HG02798 (cell line): ENCODE results near the gene EFHD2.
A peak's percentile ranks its signal among the peaks of the same experiment; 100 is the strongest.
"Not testable (repeated sequence)": the region's sequence is repeated elsewhere in the genome, so short reads cannot be mapped to it uniquely, and the experiment has no call there.

Experiments used
- ATAC-seq: cut with Tn5 transposase; IDR thresholded peaks from one replicate; pipeline ENCODE4 v1.9.1; 2021; ENCODE audit warnings: mild to moderate bottlenecking; ENCODE audit not compliant: unreplicated experiment, poor library complexity

The EFHD2 gene, protein sequence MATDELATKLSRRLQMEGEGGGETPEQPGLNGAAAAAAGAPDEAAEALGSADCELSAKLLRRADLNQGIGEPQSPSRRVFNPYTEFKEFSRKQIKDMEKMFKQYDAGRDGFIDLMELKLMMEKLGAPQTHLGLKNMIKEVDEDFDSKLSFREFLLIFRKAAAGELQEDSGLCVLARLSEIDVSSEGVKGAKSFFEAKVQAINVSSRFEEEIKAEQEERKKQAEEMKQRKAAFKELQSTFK

DNA sequence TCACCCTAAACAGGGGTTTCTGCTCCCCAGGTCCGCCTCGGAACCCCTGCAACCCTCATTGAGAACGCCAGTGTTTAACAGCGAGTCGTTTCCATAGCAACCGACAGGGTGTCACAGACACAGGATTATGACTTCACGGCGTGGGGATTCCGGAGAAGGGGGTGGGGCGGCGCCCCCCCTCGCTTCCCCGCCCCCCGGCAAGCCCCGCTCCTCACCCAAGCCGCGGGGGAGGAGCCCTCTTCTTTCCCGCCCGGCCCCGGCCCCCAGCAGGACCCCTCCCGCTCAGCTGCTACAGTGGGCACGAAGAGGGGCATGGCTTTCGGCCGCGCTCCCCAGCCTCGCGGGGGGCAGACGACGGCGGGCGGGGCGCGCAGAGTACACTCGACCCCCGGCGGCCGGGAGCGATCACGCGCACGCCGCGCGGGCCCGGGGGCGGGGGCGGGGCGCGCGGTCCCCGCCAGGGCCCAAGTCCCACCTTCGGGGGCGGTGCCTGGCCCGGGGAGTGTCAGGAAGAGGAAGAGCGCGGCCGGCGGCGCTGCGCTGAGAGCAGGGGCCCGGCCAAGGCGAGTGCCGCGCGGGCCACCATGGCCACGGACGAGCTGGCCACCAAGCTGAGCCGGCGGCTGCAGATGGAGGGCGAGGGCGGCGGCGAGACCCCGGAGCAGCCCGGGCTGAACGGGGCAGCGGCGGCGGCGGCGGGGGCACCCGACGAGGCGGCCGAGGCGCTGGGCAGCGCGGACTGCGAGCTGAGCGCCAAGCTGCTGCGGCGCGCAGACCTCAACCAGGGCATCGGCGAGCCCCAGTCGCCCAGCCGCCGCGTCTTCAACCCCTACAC is at the start of gene EFHD2:
TSS of gene EFHD2 (plus strand) at position 501 of the 835 bp plus-strand sequence. CDS start at position 585, 84 bp downstream.
- ATAC-seq = peak; percentile 87

DNA sequence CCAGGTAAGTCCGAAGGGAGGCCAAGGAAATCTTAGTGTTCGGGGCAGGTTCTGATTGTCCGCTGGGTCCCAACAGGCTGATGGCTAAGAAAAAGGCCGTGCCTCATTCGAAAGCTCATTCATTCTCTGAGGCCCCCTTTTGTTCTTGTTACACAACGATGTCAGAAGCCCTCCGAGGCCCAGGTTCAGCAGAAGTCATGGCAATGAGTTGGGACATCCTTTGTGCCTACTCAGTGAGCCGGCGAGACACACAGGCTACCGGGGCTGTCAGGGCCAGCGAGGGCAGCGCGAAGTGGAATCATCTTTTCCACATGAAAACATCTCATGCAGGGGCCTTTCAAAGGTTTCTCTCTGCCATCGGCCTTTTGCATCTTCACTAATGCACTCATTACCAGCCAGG is 49.0 kb upstream of the EFHD2 start:
- ATAC-seq = no peak

DNA sequence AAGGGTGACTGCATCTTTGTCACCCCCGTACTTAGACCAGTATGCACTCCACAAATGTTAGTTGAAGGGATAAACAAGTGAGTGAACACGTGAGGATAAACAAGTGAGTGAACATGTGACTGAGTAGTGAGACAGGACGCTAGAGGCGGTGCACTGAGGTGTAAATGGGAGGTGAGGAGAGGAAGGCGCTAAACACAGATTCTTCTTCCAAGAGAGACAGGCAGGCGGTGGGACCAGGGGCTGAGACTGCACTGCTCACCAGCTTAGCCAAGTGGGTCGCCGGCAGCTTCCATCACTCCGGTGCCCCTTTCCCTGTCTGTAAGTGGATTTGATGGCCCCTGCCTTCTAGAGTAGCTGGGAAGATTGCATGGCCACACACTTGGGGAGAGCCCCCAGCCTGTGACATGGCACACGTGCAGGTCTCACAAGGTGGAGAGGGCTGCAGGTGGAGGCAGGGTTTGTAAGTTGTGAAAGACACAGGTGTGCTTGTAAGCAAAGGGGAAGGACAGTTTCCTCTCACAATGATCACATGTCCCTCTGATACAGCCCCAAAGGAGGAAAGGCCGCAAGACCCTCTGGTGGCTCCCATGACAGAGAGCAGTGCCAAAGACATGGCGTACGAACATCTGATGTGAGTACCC is 47.5 kb upstream of the EFHD2 start:
- ATAC-seq = no peak

DNA sequence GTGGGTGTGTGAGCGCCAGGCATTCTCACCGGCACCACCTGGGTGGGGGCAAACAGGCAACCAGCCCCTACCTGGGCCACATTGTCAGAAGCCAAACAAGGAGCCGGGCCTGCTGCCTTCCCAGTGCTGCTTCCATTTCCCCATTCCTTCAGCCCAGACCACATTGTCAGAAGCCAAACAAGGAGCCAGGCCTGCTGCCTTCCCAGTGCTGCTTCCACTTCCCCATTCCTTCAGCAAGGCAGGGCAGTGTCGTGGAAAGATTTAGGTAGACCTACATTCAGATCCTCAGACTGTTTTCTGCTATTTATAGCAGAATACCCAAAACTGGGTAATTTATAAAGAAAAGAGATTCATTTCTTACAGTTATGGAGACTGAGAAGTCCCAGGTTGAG is 47.0 kb upstream of the EFHD2 start:
- ATAC-seq = no peak

DNA sequence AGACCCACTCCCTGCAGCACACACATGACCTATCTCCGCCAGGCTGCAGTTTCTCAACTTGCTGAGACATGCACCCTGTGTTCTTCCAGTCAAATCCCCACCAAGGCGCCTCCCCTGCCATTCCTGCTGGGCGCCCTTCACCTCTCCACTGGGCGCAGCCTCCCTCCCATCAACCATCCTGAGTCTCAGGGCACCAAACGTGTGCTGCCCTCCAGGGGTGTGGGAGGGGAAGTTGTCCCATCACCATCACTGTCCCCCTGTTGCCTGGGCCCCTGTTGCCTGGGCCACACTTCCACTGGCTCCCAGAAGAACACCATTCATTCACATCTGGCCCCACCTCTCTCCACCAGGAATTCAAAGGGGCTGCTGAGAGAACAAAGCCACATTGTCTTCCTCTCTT is 44.9 kb upstream of the EFHD2 start:
- no peak for ATAC-seq

DNA sequence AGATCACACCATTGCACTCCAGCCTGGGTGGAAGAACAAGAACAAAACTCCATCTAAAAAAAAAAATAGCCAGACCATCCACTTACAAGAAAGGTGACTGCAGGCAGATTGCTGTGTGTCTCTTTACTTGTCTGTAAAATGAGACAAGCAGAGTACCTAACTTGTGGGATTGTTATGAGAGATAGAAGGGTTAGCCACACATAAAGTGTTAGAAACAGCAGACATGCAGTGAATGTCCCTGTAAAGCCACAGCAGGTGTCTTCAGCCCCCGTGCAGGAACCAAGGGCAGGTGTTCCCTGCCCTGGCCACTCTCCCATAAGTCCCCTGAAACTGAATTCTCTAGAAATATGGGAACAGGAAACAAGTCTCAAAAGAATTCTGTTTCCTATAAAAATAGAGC is 40.8 kb upstream of the EFHD2 start:
- no peak for ATAC-seq

DNA sequence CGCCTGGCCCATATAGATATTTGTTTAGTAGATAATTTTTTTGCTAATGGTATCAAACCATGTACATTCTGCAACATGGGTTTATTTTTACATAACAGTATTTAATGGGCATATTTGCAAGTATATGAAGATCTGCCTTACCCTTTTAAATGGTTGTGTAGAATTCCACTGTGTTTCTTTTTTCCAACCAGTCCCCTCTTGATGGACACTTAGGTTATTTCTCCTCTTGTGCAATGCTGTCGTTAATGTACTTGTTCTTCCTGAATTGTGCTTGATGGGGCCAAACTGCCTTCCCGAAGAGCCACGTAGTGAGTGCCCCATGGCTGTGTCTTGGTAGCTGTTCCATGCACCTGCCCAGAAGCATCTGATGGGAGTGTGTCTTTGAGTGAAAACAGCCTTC is 39.4 kb upstream of the EFHD2 start:
- ATAC-seq = no peak

DNA sequence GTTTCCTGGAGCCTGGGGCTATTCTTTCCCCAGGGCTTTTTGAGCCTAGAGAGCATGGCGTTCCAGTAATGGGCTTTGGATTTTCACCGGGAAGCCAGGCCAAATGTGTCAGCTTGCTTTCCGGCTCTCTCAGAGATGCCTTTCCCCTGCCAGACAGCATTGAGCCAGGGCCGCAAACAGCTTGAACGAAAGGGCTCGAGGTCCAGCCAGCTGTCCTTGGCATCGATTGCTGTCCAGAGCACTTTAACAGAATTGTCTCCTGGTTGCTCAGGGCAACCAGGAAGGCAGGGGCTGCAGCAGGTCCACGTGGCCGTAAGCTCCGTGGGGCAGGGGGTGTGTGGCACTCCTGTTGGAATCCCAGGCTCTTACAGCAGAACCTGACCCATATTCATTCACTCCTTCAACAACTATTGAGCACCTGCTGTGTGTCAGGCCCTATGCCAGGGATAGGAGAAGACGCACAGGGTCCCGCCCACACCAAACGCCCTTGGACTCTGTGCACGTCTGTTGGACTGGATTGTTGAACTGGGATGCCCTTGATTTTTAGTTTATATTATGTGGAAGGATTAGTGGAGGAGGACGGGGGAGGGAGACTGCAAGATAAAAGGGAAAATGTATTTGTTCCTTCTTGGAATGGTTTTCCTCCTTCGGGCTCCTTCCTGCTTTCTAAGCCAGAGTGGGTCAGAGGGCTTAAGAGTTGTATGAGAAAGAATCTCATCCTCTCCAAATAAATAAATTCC is 38.7 kb upstream of the EFHD2 start:
- ATAC-seq = no peak

DNA sequence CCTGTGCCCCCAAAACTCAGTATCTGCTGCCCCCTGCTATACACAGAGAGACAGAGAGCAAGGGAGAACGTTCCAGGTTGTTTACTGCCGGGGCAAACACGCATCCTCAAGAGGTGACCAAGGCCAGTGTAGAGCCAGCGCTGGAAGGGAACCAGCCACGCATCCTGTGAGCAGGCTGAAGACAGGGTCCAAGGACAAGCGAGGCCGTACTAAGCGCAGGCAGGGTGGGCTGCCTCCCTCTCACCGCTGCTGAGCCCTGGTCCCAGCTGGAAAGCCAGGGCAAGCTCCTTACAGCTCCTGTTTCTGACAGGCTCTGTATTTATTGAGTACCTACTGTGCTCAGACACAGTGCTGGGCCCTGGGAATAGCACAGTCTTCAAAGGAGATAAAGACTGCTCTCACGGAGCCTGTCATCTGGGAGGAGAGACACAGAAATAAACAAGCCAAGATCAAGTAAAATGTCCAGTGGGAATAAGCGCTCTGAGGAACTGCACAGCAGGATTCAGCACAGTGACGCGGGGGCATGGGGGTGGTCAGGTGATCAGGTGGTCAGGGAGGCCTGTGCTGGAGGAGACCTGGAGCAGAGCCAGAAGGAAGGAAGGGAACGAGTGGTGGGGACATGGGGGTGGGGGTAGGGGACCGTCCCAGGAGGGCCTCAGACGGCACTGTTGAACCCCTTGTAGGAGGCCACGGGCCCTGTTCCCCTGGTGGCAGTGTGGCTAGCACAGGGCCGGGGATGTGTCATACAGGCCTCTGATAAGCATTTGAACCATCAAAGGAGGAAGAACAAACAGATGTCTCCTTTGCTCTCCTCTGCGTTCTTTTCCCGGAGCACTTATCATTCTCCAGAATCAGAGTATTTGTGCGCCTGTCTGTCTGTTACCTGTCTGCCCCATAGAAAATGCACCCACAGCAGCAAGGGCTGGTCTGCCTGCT is 37.8 kb upstream of the EFHD2 start:
- ATAC-seq = no peak

DNA sequence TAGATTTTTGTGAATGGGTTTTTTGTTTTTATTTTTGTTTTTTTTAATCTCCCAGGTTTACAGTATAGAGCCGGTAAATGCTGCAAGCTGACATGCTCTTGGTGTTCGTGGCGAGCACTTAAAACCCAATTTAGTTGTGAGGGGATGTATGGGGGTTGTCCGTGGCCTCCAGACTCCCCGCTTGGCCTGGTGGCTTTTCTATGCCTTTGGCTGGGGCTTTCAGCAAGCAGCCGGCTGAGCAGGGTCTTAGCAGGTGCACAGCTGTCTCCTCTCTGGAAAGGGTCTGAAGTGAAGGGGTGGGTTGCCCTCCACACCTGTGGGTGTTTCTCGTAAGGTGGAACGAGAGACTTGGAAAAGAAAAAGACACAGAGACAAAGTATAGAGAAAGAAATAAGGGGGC is 31.0 kb upstream of the EFHD2 start:
- no peak for ATAC-seq

DNA sequence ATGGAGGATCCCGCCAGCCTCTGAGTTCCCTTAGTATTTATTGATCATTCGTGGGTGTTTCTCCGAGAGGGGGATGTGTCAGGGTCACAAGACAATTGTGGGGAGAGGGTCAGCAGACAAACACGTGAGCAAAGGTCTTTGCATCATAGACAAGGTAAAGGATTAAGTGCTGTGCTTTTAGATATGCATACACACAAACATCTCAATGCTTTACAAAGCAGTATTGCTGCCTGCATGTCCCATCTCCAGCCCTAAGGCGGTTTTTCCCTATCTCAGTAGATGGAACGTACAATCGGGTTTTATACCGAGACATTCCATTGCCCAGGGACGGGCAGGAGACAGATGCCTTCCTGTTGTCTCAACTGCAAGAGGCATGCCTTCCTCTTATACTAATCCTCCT is 30.5 kb upstream of the EFHD2 start:
- not testable (repeated sequence) for ATAC-seq

DNA sequence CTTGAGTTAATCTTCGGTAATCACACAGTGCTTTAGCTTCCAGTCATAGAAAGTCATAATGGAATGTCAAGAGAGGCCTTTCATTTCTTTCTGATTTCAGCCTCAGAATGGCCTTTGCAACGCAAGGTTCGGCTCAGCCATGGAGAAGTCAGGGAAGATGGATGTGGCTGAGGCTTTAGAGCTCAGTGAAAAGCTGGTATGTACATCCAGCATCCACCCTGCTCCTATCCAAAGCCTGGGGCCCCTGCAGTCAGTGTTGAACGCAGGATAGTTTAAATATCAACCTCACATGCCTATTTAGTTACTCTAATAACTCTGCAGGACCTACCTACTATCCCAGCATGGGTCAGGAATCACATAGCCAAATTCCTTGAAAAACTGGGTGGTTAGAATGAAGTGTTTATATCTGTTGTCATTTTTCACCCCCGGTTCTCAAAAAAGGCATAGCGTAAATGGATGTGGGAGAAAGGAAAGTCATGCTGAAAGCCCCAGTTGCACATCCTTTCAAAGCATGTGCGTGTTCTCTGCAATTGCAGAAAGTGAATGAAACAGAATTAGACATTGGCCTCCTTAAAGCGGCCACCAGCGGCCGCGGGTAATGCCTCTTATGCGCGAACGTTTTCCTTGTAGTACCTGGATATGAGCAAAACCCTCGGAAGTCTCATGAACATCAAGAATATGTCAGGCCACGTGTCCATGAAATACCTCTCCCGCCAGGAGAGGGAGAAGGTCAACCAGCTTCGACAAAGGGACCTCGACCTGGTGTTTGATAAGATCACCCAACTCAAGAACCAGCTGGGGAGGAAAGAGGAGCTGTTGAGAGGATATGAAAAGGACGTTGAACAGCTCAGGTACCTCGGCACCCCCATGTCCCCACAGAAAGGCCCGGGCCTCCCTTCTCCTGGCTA is 28.8 kb upstream of the EFHD2 start:
- ATAC-seq = no peak

DNA sequence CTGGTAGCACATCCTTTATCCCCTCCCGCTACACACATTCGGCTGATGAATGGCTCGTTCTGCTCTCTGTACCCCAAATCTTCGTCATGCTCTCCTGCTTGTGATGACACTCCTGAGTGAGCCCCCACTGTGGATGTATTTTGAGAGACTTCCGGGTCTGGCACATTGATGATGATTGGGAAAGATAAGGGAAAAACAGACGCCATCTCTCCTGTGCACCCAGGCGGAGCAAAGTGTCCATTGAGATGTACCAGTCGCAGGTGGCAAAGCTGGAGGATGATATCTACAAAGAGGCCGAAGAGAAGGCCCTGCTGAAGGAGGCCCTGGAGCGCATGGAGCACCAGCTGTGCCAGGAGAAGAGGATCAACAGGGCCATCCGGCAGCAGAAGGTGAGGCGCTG is 27.9 kb upstream of the EFHD2 start:
- ATAC-seq = no peak

DNA sequence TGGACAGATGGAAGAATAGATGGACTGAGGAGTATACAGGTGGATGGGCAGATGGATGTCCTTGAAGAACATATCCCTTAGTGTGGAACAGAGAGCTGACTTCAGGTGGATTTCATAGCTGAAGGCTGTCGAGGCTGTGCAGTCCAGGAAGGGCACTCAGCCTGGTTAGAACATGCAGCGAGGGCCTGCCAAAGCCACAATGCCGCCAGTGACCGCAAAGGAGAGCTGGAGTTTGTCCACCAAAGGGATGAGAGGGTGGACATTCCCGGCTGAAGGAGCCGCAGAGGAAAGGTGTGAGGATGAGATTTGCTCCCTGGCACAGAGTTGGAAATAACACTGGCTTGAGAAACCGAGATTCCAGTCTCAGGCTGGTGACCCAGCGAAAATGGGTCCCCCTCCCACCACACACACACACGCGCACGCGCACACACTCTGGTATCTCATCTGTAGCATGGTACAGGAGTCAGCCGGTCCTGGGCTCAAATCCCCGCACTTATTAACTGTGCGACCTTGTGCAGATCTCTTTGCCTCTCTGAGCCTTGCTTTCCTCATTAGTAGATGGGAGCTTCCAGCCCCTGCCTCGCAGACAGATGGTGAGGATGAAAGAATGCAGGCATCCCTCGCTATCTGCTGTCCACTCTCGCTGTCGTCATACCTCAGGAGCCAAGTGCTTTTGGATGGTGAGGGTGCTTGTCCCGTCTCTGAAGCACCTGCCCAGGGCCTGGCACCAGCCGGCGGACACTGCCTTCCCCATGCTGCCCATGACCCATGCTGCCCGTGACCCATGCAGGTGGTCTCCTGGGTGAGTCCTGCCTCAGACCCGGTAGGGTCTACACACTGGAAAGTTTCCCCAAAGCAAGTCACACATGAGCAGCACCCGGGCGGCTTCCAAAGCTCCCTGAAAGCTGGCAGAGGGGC is 26.8 kb upstream of the EFHD2 start:
- no peak for ATAC-seq

DNA sequence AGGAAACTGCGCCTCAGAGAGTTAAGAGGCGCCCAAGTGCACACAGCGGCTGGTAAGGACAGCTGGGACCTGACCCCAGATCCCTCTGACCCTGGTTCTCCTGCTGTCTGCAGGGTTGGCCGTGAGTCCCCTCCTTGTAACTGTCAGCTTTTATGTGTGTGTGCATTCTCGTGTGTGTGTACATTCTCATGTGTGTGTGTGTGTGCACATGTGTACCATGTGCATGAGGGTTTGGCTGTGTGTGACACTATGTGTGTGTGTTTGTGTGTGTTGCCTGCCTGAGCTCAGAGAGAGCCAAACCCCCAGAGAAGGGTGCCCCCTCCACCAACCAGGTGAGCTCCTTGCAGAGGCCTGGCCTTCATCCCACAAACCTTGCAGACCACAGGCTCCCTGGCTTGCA is 25.9 kb upstream of the EFHD2 start:
- no peak for ATAC-seq

DNA sequence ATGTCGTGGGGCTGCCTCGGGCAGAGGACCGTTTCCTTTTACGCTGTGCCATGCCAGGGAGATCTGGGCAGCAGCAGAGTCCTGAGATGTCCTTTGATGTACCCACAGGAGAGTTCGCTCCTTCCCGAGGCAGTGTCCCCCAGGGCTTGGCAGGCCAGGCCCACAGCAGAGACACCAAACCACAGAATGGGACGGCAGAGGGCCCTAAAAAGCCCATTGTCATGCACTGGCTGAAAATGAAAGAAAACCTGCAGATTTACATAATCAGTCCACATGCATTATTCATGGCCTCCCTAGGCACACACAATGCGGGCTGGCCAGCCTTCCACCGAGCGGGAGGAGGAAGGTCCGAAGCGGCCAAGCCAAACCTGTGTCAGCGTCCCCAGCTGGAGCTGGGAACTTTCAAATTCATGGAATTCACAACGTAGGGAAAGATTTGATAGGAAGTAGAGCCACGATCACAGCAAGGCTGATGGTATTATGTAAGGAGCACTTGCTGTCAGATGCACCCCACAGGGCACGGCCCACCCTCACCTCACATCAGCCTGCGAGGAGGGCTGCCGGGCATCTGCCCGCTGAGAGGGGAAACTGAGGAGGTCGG is 25.3 kb upstream of the EFHD2 start:
- peak; percentile 70 for ATAC-seq

DNA sequence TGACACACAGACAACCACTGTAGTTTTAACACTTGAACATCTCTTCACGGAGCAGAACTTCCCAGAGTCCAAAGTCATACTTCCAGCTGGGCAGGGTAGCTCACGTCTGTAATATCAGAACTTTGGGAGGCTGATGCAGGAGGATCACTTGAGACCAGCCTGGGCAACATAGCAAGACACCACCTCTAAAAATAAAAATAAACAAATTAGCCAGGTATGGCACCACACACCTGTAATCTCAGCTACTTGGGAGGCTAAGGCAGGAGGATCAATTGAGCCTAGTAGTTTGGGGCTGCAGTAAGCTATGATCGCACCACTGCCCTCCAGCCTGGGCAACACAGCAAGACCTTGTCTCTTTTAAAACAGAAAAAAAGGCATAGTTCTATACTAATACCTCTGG is 24.3 kb upstream of the EFHD2 start:
- ATAC-seq = no peak
